ENCODE results near the gene CPSF4L.

CPSF4L gene

GRCh38 chr17:73224663-73225305 lies 36.9 kb downstream of the CPSF4L start:
- peak overlapping the region; percentile 2 for H3K27ac Mint-ChIP-seq

GRCh38 chr17:73224237-73224636 lies 37.4 kb downstream of the CPSF4L start:
- Mint-ChIP-seq H3K4me1 (peaks cover 31% of the 10 kb centered on the region), H3K27me3 (no peaks in the 10 kb centered on the region), H3K4me3 (no peak overlapping the region), H3K36me3 (peaks cover 8% of the 10 kb centered on the region), H3K27ac (peak overlapping the region; percentile 70), H3K9me3 (no peaks in the 10 kb centered on the region)
- ATAC-seq (ENCODE audit: low read depth) (no peak), DNase-seq (ENCODE audit: low spot score in 2 of 2) (no peak)

More at GRCh38 chr17:73224663-73225305, 36.9 kb downstream of the CPSF4L start:
- Mint-ChIP-seq H3K4me3 (no peak overlapping the region), H3K4me1 (peaks cover 34% of the 10 kb centered on the region), H3K27me3 (no peaks in the 10 kb centered on the region), H3K9me3 (no peaks in the 10 kb centered on the region), H3K36me3 (peaks cover 8% of the 10 kb centered on the region)
- no peak for ATAC-seq (ENCODE audit: low read depth)
- DNase-seq (ENCODE audit: low spot score in 2 of 2), result no peak

GRCh38 chr17:73223626-73224230 lies 38.0 kb downstream of the CPSF4L start:
- Mint-ChIP-seq H3K36me3 (peaks cover 8% of the 10 kb centered on the region), H3K27ac (peak overlapping the region; percentile 70), H3K9me3 (no peaks in the 10 kb centered on the region), H3K4me3 (no peak overlapping the region), H3K27me3 (no peaks in the 10 kb centered on the region), H3K4me1 (peaks cover 26% of the 10 kb centered on the region)
- DNase-seq (ENCODE audit: low spot score in 2 of 2) (no peak), ATAC-seq (ENCODE audit: low read depth) (no peak)

GRCh38 chr17:73215447-73215846 lies 46.2 kb downstream of the CPSF4L start:
- no peaks in the 10 kb centered on the region for H3K9me3 Mint-ChIP-seq
- ATAC-seq (ENCODE audit: low read depth), result no peak
- no peak for DNase-seq (ENCODE audit: low spot score in 2 of 2)
- no peak overlapping the region for H3K27ac Mint-ChIP-seq
- H3K4me1 Mint-ChIP-seq, result peaks cover 8% of the 10 kb centered on the region
- H3K4me3 Mint-ChIP-seq, result no peak overlapping the region
- peaks cover 15% of the 10 kb centered on the region for H3K36me3 Mint-ChIP-seq
- H3K27me3 Mint-ChIP-seq, result no peaks in the 10 kb centered on the region

- DNase-seq (ENCODE audit: low spot score in 2 of 2) (no peak), ATAC-seq (ENCODE audit: low read depth) (no peak)
- Mint-ChIP-seq H3K4me3 (no peak overlapping the region), H3K27me3 (no peaks in the 10 kb centered on the region), H3K27ac (no peak overlapping the region), H3K4me1 (peaks cover 8% of the 10 kb centered on the region), H3K36me3 (peaks cover 15% of the 10 kb centered on the region), H3K9me3 (no peaks in the 10 kb centered on the region)
Observed at GRCh38 chr17:73214851-73215250, 46.8 kb downstream of the CPSF4L start.

GRCh38 chr17:73214008-73214407 lies 47.7 kb downstream of the CPSF4L start:
- H3K4me3 Mint-ChIP-seq, result no peak overlapping the region
- no peak for ATAC-seq (ENCODE audit: low read depth)
- H3K27ac Mint-ChIP-seq, result no peak overlapping the region

GRCh38 chr17:73211745-73212144 lies 49.9 kb downstream of the CPSF4L start:
- H3K27me3 Mint-ChIP-seq, result no peaks in the 10 kb centered on the region
- no peak for ATAC-seq (ENCODE audit: low read depth)
- H3K4me3 Mint-ChIP-seq, result no peak overlapping the region
- H3K4me1 Mint-ChIP-seq, result peaks cover 8% of the 10 kb centered on the region
- H3K9me3 Mint-ChIP-seq, result no peaks in the 10 kb centered on the region
- H3K27ac Mint-ChIP-seq, result peak overlapping the region; percentile 62
- H3K36me3 Mint-ChIP-seq, result peaks cover 30% of the 10 kb centered on the region
- DNase-seq (ENCODE audit: low spot score in 2 of 2), result no peak

More at GRCh38 chr17:73214008-73214407, 47.7 kb downstream of the CPSF4L start:
- Mint-ChIP-seq H3K9me3 (no peaks in the 10 kb centered on the region), H3K4me1 (peaks cover 8% of the 10 kb centered on the region), H3K36me3 (peaks cover 15% of the 10 kb centered on the region), H3K27me3 (no peaks in the 10 kb centered on the region)
- no peak for DNase-seq (ENCODE audit: low spot score in 2 of 2)

- H3K9me3 Mint-ChIP-seq, result no peaks in the 10 kb centered on the region
- ATAC-seq (ENCODE audit: low read depth) (no peak), DNase-seq (ENCODE audit: low spot score in 2 of 2) (no peak)
- no peak overlapping the region for H3K4me3 Mint-ChIP-seq
- H3K27ac Mint-ChIP-seq, result no peak overlapping the region
- peaks cover 17% of the 10 kb centered on the region for H3K36me3 Mint-ChIP-seq
- no peaks in the 10 kb centered on the region for H3K4me1 Mint-ChIP-seq
- H3K27me3 Mint-ChIP-seq, result no peaks in the 10 kb centered on the region
Observed at GRCh38 chr17:73210002-73210678, 51.5 kb downstream of the CPSF4L start.

GRCh38 chr17:73209436-73209835 lies 52.2 kb downstream of the CPSF4L start:
- H3K27ac Mint-ChIP-seq, result no peak overlapping the region
- H3K4me1 Mint-ChIP-seq, result no peaks in the 10 kb centered on the region
- DNase-seq (ENCODE audit: low spot score in 2 of 2), result no peak
- peaks cover 17% of the 10 kb centered on the region for H3K36me3 Mint-ChIP-seq
- H3K9me3 Mint-ChIP-seq, result no peaks in the 10 kb centered on the region
- no peak overlapping the region for H3K4me3 Mint-ChIP-seq
- ATAC-seq (ENCODE audit: low read depth), result no peak
- H3K27me3 Mint-ChIP-seq, result no peaks in the 10 kb centered on the region

GRCh38 chr17:73208139-73208827 lies 53.4 kb downstream of the CPSF4L start:
- peaks cover 17% of the 10 kb centered on the region for H3K36me3 Mint-ChIP-seq
- H3K9me3 Mint-ChIP-seq, result no peaks in the 10 kb centered on the region
- H3K27ac Mint-ChIP-seq, result peak overlapping the region; percentile 38
- no peaks in the 10 kb centered on the region for H3K27me3 Mint-ChIP-seq
- H3K4me1 Mint-ChIP-seq, result no peaks in the 10 kb centered on the region
- DNase-seq (ENCODE audit: low spot score in 2 of 2) (no peak), ATAC-seq (ENCODE audit: low read depth) (no peak)
- H3K4me3 Mint-ChIP-seq, result no peak overlapping the region

- Mint-ChIP-seq H3K4me3 (no peak overlapping the region), H3K36me3 (peaks cover 22% of the 10 kb centered on the region), H3K9me3 (no peaks in the 10 kb centered on the region), H3K4me1 (no peaks in the 10 kb centered on the region), H3K27me3 (no peaks in the 10 kb centered on the region), H3K27ac (no peak overlapping the region)
- DNase-seq (ENCODE audit: low spot score in 2 of 2) (no peak), ATAC-seq (ENCODE audit: low read depth) (no peak)
Observed at GRCh38 chr17:73205459-73205961, 56.2 kb downstream of the CPSF4L start.

GRCh38 chr17:73203788-73204479 lies 57.7 kb downstream of the CPSF4L start:
- ATAC-seq (ENCODE audit: low read depth), result no peak
- no peaks in the 10 kb centered on the region for H3K4me1 Mint-ChIP-seq
- H3K36me3 Mint-ChIP-seq, result peaks cover 26% of the 10 kb centered on the region
- no peaks in the 10 kb centered on the region for H3K27me3 Mint-ChIP-seq
- no peaks in the 10 kb centered on the region for H3K9me3 Mint-ChIP-seq
- DNase-seq (ENCODE audit: low spot score in 2 of 2), result no peak
- peak overlapping the region; percentile 21 for H3K27ac Mint-ChIP-seq
- no peak overlapping the region for H3K4me3 Mint-ChIP-seq

GRCh38 chr17:73203135-73203787 lies 58.4 kb downstream of the CPSF4L start:
- Mint-ChIP-seq H3K4me3 (no peak overlapping the region), H3K27me3 (no peaks in the 10 kb centered on the region)

More at GRCh38 chr17:73203135-73203787, 58.4 kb downstream of the CPSF4L start:
- ATAC-seq (ENCODE audit: low read depth) (no peak), DNase-seq (ENCODE audit: low spot score in 2 of 2) (no peak)
- H3K9me3 Mint-ChIP-seq, result no peaks in the 10 kb centered on the region
- H3K36me3 Mint-ChIP-seq, result peaks cover 25% of the 10 kb centered on the region
- H3K4me1 Mint-ChIP-seq, result no peaks in the 10 kb centered on the region
- peak overlapping the region; percentile 21 for H3K27ac Mint-ChIP-seq

Data from memory B cell (primary cell).